PFSK-1 (cell line): ENCODE measurements around the gene UBL3.

ENCODE experiments used
- FOXP2 ChIP-seq: optimal IDR thresholded peaks from 2 replicates; pipeline ENCODE3; 2011; ENCODE audit warnings: borderline replicate concordance, control low read depth, inconsistent platforms; ENCODE audit not compliant: insufficient read depth; ENCODE audit errors: extremely low read length, extremely low read depth
- POLR2AphosphoS5 ChIP-seq: IDR thresholded peaks from 2 replicates; pipeline ENCODE4 v1.6.1; 2012; ENCODE audit warnings: low read depth, mild to moderate bottlenecking, control low read depth, low read length, moderate library complexity
- SIN3A ChIP-seq: IDR thresholded peaks from 2 replicates; pipeline ENCODE4 v1.6.1; 2012; ENCODE audit warnings: mild to moderate bottlenecking, low read length, moderate library complexity, borderline replicate concordance; ENCODE audit not compliant: insufficient read depth
- TAF1 ChIP-seq: IDR thresholded peaks from 2 replicates; pipeline ENCODE4 v1.6.1; 2012; ENCODE audit warnings: low read length, control low read depth, borderline replicate concordance; ENCODE audit not compliant: insufficient read depth
- TF ChIP-seq, protein P1 (sequence below), 2 experiments: IDR thresholded peaks; 2 replicates each; pipeline versions ENCODE4 v1.6.1 to v1.8.0; 2011 to 2012; ENCODE audit warnings: low read depth in 2 of 2, low read length in 2 of 2, control low read depth in 1 of 2, inconsistent platforms in 1 of 2, mild to moderate bottlenecking in 1 of 2, moderate library complexity in 1 of 2; ENCODE audit not compliant: insufficient read depth in 1 of 2

DNA sequence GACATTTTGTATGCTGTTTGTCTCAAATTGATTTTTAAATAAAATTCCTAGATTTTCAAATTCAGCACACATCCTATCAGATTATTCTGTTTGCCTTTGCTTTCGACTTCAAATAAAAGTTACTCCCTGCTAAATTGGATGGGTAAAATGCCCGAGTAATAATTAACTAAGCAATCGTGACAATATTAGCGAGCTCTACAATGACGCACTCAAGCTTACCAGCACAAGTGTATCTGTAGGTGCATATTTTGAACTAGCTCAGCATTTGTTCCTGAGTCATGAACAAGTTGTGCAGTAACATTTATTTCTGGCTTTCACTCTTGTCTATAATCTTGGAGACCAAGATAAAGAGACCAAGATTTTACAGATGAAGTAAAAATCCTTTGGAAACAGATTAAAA lies 113.4 kb downstream of the UBL3 start:
- TF ChIP-seq, protein P1, sequence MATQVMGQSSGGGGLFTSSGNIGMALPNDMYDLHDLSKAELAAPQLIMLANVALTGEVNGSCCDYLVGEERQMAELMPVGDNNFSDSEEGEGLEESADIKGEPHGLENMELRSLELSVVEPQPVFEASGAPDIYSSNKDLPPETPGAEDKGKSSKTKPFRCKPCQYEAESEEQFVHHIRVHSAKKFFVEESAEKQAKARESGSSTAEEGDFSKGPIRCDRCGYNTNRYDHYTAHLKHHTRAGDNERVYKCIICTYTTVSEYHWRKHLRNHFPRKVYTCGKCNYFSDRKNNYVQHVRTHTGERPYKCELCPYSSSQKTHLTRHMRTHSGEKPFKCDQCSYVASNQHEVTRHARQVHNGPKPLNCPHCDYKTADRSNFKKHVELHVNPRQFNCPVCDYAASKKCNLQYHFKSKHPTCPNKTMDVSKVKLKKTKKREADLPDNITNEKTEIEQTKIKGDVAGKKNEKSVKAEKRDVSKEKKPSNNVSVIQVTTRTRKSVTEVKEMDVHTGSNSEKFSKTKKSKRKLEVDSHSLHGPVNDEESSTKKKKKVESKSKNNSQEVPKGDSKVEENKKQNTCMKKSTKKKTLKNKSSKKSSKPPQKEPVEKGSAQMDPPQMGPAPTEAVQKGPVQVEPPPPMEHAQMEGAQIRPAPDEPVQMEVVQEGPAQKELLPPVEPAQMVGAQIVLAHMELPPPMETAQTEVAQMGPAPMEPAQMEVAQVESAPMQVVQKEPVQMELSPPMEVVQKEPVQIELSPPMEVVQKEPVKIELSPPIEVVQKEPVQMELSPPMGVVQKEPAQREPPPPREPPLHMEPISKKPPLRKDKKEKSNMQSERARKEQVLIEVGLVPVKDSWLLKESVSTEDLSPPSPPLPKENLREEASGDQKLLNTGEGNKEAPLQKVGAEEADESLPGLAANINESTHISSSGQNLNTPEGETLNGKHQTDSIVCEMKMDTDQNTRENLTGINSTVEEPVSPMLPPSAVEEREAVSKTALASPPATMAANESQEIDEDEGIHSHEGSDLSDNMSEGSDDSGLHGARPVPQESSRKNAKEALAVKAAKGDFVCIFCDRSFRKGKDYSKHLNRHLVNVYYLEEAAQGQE (IDR thresholded peaks at IDR 0.05; ENCODE audit: insufficient read depth in 1 of 2, low read depth in 2 of 2, low read length in 2 of 2), result no peak
- TF ChIP-seq POLR2AphosphoS5, result no peak
- TF ChIP-seq TAF1, result no peak
- TF ChIP-seq SIN3A, result no peak
- TF ChIP-seq FOXP2, result no peak
